ENCODE results near the gene GJB5.
A peak's percentile ranks its signal among the peaks of the same experiment; 100 is the strongest.

DNA sequence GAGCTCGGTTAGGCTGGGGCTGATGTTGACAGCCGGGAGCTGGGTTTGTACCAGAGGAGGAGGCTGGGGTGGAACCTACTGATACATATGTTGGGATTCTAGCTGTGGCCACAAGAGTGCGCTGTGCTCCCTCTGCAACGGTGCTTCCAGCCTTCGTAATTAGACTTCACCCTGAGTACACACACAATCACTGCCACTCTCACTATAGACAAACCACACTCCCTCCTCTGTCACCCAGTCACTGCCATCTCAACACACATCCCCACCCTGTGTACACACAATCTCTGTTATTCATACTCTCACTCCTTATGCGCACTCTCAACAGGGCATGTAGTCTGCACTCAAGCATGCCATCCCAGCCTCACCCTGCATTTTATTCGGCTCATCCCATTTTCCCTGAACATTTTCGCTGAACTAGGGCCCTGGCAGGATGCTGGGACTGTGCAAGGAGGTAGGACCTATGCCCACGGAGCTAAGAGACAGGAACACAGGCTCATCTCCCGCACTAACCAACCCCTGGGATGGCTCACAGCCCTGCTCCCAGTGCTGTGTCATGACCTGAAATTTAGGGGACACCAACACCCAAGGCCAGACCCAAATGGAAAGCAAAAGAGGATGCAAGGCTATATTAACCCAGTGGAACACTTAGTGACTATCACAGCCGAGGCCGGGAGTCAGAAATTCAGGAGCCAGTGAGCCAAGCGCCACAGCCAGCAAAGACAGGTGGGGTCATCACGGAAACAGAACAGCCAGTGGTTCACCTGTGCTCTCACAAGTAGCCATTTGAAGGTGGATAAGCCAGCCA lies 31.9 kb downstream of the GJB5 start:
- TF ChIP-seq, protein P1, sequence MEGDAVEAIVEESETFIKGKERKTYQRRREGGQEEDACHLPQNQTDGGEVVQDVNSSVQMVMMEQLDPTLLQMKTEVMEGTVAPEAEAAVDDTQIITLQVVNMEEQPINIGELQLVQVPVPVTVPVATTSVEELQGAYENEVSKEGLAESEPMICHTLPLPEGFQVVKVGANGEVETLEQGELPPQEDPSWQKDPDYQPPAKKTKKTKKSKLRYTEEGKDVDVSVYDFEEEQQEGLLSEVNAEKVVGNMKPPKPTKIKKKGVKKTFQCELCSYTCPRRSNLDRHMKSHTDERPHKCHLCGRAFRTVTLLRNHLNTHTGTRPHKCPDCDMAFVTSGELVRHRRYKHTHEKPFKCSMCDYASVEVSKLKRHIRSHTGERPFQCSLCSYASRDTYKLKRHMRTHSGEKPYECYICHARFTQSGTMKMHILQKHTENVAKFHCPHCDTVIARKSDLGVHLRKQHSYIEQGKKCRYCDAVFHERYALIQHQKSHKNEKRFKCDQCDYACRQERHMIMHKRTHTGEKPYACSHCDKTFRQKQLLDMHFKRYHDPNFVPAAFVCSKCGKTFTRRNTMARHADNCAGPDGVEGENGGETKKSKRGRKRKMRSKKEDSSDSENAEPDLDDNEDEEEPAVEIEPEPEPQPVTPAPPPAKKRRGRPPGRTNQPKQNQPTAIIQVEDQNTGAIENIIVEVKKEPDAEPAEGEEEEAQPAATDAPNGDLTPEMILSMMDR (IDR thresholded peaks at IDR 0.05) = peak; percentile 47 to 53 (median 47)
- no peak for TF ChIP-seq POLR2A (IDR thresholded peaks at IDR 0.05)

Measured in vagina (tissue), 2 donors.